Endothelial cell of umbilical vein (primary cell): ENCODE measurements around the gene NARS2. TPM values are rescaled to one million over a fixed set of nuclear protein-coding genes. Genes with fewer than 3 reads are reported as not detected.

Source experiments
- BruUV-seq: library from RNA; stranded (reverse); fragments of 400-500 nt; replicated peaks from 2 replicates; lab custom pipeline; 2021; lab: Mats Ljungman, UMichigan
- CTCF ChIA-PET: fragments of 300-600, 350-600 bp; sonication (Branson Sonifier 250); formaldehyde crosslinking; loops from one replicate; lab custom pipeline; 2021; ENCODE audit warnings: antibody characterized with exemption, inconsistent platforms; lab: Charles Lee
- POLR2A ChIA-PET: fragments of 300-600, 350-600 bp; sonication (Branson Sonifier 250); formaldehyde crosslinking; loops from one replicate; lab custom pipeline; 2021; ENCODE audit warnings: antibody characterized with exemption, inconsistent platforms; lab: Charles Lee
- DNase-seq: peaks from one replicate; pipeline ENCODE4 v3.0.0-alpha.2; 2011; ENCODE audit warnings: low read depth, low spot score
- FAIRE-seq: peaks from 2 replicates; lab custom pipeline; 2011; peaks lifted over from hg19 to GRCh38; lab: Jason Lieb, UNC
- H2AFZ ChIP-seq: 2 replicates; pipeline ENCODE4 v1.6.0; 2012; ENCODE audit warnings: low read depth, low read length, control low read depth, inconsistent platforms
- H3K27ac ChIP-seq: 2 replicates; pipeline ENCODE4 v1.5.1; 2011; ENCODE audit warnings: low read depth, mild to moderate bottlenecking, control low read depth, low read length, moderate library complexity; ENCODE audit not compliant: insufficient read depth
- H3K27me3 ChIP-seq, 2 experiments: 2 replicates each; pipeline versions ENCODE4 v1.6.0 to v1.6.1; 2011; ENCODE audit warnings: low read length in 2 of 2, mixed read lengths in 1 of 2; ENCODE audit not compliant: control insufficient read depth in 2 of 2, insufficient read depth in 2 of 2
- H3K36me3 ChIP-seq, 2 experiments: 2 replicates in 1 of 2; 3 replicates in 1 of 2; pipeline ENCODE4 v1.5.1; 2011; ENCODE audit warnings: low read length in 2 of 2, mild to moderate bottlenecking in 1 of 2, moderate library complexity in 1 of 2; ENCODE audit not compliant: control insufficient read depth in 2 of 2, insufficient read depth in 2 of 2; ENCODE audit errors: extremely low read depth in 1 of 2
- H3K4me1 ChIP-seq: 3 replicates; pipeline ENCODE4 v1.5.1; 2011; ENCODE audit warnings: mild to moderate bottlenecking, low read length; ENCODE audit not compliant: control insufficient read depth, insufficient read depth; ENCODE audit errors: extremely low read depth
- H3K4me2 ChIP-seq: 2 replicates; pipeline ENCODE4 v1.6.1; 2011; ENCODE audit warnings: low read length, control low read depth, mixed read lengths; ENCODE audit not compliant: insufficient read depth
- H3K4me3 ChIP-seq, 3 experiments: fragments of 200-600 bp in 1 of 3; sonication (generic), shearing (Covaris generic) in 1 of 3; replicated peaks in 1 of 3; 2 replicates each; pipeline ENCODE4 v1.5.1; 2011 to 2016; ENCODE audit warnings: control low read depth in 3 of 3, low read length in 3 of 3, mild to moderate bottlenecking in 2 of 3, inconsistent platforms in 1 of 3, low read depth in 1 of 3, moderate library complexity in 1 of 3; ENCODE audit not compliant: insufficient read depth in 1 of 3
- H3K79me2 ChIP-seq: 2 replicates; pipeline ENCODE4 v1.6.0; 2012; ENCODE audit warnings: low read length, inconsistent platforms; ENCODE audit not compliant: control insufficient read depth, insufficient read depth
- H3K9ac ChIP-seq: replicated peaks from 2 replicates; pipeline ENCODE3; 2011; ENCODE audit warnings: low read length, control low read depth; ENCODE audit not compliant: insufficient read depth; ENCODE audit errors: extremely low read depth
- H3K9me1 ChIP-seq: replicated peaks from 3 replicates; pipeline ENCODE4 v1.6.0; 2011; ENCODE audit warnings: mild to moderate bottlenecking, low read length; ENCODE audit not compliant: control insufficient read depth, insufficient read depth; ENCODE audit errors: extremely low read depth
- H3K9me3 ChIP-seq: replicated peaks from 2 replicates; pipeline ENCODE4 v1.5.1; 2012; ENCODE audit warnings: low read length, inconsistent platforms; ENCODE audit not compliant: control insufficient read depth, insufficient read depth
- H4K20me1 ChIP-seq: replicated peaks from 2 replicates; pipeline ENCODE3; 2011; ENCODE audit warnings: mild to moderate bottlenecking, low read length; ENCODE audit not compliant: control insufficient read depth, insufficient read depth; ENCODE audit errors: extremely low read depth
- EZH2 ChIP-seq: IDR thresholded peaks from 2 replicates; pipeline ENCODE4 v1.6.1; 2012; ENCODE audit warnings: borderline replicate concordance, low read depth, mild to moderate bottlenecking, moderate library complexity, low read length, inconsistent platforms; ENCODE audit not compliant: severe bottlenecking
- FOS ChIP-seq: IDR thresholded peaks from 2 replicates; pipeline ENCODE4 v1.6.1; 2011; ENCODE audit warnings: mild to moderate bottlenecking, low read length, moderate library complexity, borderline replicate concordance; ENCODE audit not compliant: insufficient read depth
- JUN ChIP-seq: IDR thresholded peaks from 2 replicates; pipeline ENCODE4 v1.6.1; 2011; ENCODE audit warnings: borderline replicate concordance, low read depth; ENCODE audit not compliant: insufficient read length, insufficient read depth
- MYC ChIP-seq: IDR thresholded peaks from one replicate; pipeline ENCODE4 v1.6.1; 2011; ENCODE audit warnings: mild to moderate bottlenecking, low read depth, low read length
- POLR2A ChIP-seq: IDR thresholded peaks from 2 replicates; pipeline ENCODE4 v1.6.1; 2012; ENCODE audit warnings: low read depth, mild to moderate bottlenecking, control low read depth, low read length
- dilution Hi-C: fragments of 300-500 bp; cut with MboI; formaldehyde crosslinking; loops from one replicate; pipeline ENCODE4 v1.15.0; 2019; ENCODE audit warnings: low sequenced_read_pairs; ENCODE audit not compliant: extremely low pct_ligation_motif_present
- intact Hi-C: fragments of 100-400 bp; cut with micrococcal nuclease; formaldehyde crosslinking; loops from one replicate; pipeline ENCODE4 v1.10.0; 2022
- polyA plus RNA-seq, 4 experiments: library from polyadenylated mRNA; depleted of rRNA in 3 of 4; stranded (reverse) in 3 of 4; unstranded in 1 of 4; fragments of >200 nt; gene quantifications; 2 replicates each; pipeline versions ENCODE4 v1.2.1 to v1.2.3, GENCODE V29; 2011 to 2012; ENCODE audit warnings: missing spikeins in 1 of 4
- total RNA-seq: library from RNA; stranded (reverse); gene quantifications from 2 replicates; pipeline ENCODE4 v1.2.3, GENCODE V29; 2021
- TF ChIP-seq, protein P1 (sequence below), 2 donors: IDR thresholded peaks; 1 replicate in 1 of 2; 2 replicates in 1 of 2; pipeline ENCODE4 v1.5.1; 2011; ENCODE audit warnings: low read length in 2 of 2, mild to moderate bottlenecking in 2 of 2, moderate library complexity in 2 of 2, control low read depth in 1 of 2, inconsistent platforms in 1 of 2, low read depth in 1 of 2; ENCODE audit not compliant: insufficient read depth in 1 of 2; ENCODE audit errors: extremely low read depth in 1 of 2
- TF ChIP-seq, protein P2 (sequence below): IDR thresholded peaks from 2 replicates; pipeline ENCODE4 v1.6.1; 2011; ENCODE audit not compliant: insufficient read depth, insufficient read length

NARS2 gene
- total and polyA plus RNA-seq, 2 donors (not counting 3 experiments of a cell fraction or from before 2014, with no cell fraction given), result 6.9 to 16.7 TPM

DNA sequence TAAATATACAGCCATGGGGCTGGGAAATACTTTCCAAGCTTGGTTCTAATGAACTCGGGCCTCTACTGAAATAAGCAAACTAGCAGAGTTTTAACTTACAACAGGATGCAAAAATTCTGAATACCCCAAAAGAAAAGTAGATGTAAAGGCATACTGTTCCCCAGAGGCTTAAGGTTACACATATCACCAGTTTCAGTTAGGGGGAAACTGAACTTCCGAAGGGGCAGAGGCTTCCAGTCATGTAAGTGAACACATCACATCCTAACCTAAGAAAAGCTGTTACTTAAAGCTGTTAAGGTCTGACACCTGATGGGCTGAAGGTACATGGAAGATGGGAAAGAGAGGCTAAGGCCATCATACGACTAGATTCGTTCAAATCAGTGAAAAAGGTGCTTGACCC, 159.3 kb downstream of the NARS2 start:
- POLR2A ChIA-PET, result interaction anchor here (1.1 kb wide), 1 partner anchor 14 kb away, joined by 3 read pairs; no protein-coding TSS in a partner anchor

DNA sequence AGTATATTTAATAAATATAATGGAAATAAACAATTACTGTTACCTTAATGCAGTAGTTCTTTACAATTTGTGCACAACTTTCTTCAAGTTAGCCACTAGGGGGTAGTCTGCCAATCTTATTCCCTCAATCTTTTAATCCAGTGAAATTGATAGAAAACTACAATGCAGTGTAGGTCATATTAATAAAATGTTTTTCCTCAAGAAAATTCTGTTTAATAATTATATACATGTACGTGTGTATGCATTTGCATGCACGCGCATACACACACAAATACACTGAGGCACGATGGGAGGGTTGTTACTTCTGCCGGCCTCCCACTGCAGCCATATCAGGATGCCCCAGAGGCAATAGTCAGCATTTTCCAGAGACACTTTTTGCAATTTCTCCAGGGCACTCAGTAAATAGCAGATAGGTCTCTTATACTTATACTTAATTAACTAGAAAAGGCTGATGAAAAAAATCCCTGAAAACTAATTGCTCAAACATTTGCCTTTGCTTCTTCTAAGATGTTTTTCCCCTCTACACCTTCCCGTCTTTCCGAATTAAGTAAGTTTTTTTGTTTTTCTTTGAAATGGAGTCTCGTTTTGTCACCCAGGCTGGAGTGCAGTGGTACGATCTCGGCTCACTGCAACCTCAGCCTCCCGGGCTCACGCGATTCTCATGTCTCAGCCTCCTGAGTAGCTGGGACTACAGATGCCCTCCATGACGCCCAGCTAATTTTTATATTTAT, 160.2 kb downstream of the NARS2 start:
- H4K20me1 ChIP-seq, result no peaks in the 10 kb centered on the region
- peaks cover 29% of the 10 kb centered on the region for H3K4me1 ChIP-seq
- dilution Hi-C loops (no loop called here), intact Hi-C loops (loop anchor here (5.0 kb wide), 3 partner anchors 62 to 592 kb away; partner anchors contain the start of genes AAMDC, NDUFC2 and RSF1)
- no TSS peak for BruUV-seq
- POLR2A ChIA-PET, result no interaction called here
- H3K4me3 ChIP-seq, result no peak overlapping the region
- DNase-seq, result peak; percentile 23
- H3K36me3 ChIP-seq, result no peaks in the 10 kb centered on the region
- CTCF ChIA-PET, result interaction anchor here (2.0 to 8.8 kb wide), 3 partner anchors 11 to 187 kb away, joined by 6 to 190 read pairs (median 89); no protein-coding TSS in a partner anchor
- no peak overlapping the region for H3K4me2 ChIP-seq
- H3K9me3 ChIP-seq, result no peaks in the 10 kb centered on the region
- peak; percentile 21 for FAIRE-seq
- no peak overlapping the region for H2AFZ ChIP-seq
- H3K9me1 ChIP-seq, result no peaks in the 10 kb centered on the region
- peaks cover 60% of the 10 kb centered on the region for H3K79me2 ChIP-seq
- TF ChIP-seq, protein P1, sequence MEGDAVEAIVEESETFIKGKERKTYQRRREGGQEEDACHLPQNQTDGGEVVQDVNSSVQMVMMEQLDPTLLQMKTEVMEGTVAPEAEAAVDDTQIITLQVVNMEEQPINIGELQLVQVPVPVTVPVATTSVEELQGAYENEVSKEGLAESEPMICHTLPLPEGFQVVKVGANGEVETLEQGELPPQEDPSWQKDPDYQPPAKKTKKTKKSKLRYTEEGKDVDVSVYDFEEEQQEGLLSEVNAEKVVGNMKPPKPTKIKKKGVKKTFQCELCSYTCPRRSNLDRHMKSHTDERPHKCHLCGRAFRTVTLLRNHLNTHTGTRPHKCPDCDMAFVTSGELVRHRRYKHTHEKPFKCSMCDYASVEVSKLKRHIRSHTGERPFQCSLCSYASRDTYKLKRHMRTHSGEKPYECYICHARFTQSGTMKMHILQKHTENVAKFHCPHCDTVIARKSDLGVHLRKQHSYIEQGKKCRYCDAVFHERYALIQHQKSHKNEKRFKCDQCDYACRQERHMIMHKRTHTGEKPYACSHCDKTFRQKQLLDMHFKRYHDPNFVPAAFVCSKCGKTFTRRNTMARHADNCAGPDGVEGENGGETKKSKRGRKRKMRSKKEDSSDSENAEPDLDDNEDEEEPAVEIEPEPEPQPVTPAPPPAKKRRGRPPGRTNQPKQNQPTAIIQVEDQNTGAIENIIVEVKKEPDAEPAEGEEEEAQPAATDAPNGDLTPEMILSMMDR (IDR thresholded peaks at IDR 0.05; ENCODE audit: extremely low read depth in 1 of 2, insufficient read depth in 1 of 2, low read depth in 1 of 2, low read length in 2 of 2), result peak; percentile 40 to 41
- no peak for TF ChIP-seq FOS
- no peak overlapping the region for H3K27ac ChIP-seq
- H3K27me3 ChIP-seq, result no peaks in the 10 kb centered on the region
- H3K9ac ChIP-seq, result no peak overlapping the region

More for the DNA sequence above, 159.3 kb downstream of the NARS2 start:
- no peaks in the 10 kb centered on the region for H3K9me3 ChIP-seq
- H4K20me1 ChIP-seq, result no peaks in the 10 kb centered on the region
- dilution Hi-C loops, result no loop called here
- H3K9ac ChIP-seq, result peak overlapping the region; percentile 99
- H3K27ac ChIP-seq, result peak overlapping the region; percentile 91
- peak; percentile 22 for DNase-seq
- TF ChIP-seq FOS (no peak), MYC (no peak), POLR2A (no peak), JUN (no peak), EZH2 (no peak)
- TF ChIP-seq, protein P2, sequence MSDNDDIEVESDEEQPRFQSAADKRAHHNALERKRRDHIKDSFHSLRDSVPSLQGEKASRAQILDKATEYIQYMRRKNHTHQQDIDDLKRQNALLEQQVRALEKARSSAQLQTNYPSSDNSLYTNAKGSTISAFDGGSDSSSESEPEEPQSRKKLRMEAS, result no peak
- H2AFZ ChIP-seq, result no peak overlapping the region
- FAIRE-seq, result no peak
- H3K27me3 ChIP-seq, result no peaks in the 10 kb centered on the region
- BruUV-seq, result no TSS peak
- intact Hi-C loops, result loop anchor here (5.0 kb wide), 3 partner anchors 63 to 593 kb away; partner anchors contain the start of genes AAMDC, NDUFC2 and RSF1
- no peaks in the 10 kb centered on the region for H3K9me1 ChIP-seq
- H3K79me2 ChIP-seq, result peaks cover 51% of the 10 kb centered on the region
- H3K36me3 ChIP-seq, result no peaks in the 10 kb centered on the region
- H3K4me1 ChIP-seq, result peaks cover 37% of the 10 kb centered on the region
- H3K4me2 ChIP-seq, result peak overlapping the region; percentile 89
- CTCF ChIA-PET, result interaction anchor here (1.7 to 8.8 kb wide), 7 partner anchors 10 to 188 kb away, joined by 6 to 190 read pairs (median 10); no protein-coding TSS in a partner anchor
- no peak overlapping the region for H3K4me3 ChIP-seq
